ENCODE results near the gene HTR3D.

DNA sequence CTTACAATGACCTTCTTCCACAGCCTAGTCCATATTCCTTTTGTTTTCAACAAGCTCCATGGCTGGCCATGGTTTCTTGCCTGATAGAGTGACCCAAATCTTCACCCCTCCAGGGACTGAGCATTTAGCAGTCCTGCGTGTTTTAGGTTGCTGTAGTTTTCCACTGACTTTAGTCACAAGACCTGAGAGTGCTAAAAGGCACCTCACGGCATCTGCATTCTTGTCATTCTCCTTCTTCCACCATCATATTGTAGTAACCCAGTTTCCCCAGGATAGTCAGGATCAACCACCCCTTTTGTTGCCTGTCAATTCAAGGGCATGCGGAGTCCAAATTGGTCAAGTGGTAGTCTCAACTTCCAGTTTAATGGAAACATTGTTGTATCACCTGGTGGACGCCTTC lies 42.1 kb downstream of the HTR3D start:
- TF ChIP-seq, protein P1, sequence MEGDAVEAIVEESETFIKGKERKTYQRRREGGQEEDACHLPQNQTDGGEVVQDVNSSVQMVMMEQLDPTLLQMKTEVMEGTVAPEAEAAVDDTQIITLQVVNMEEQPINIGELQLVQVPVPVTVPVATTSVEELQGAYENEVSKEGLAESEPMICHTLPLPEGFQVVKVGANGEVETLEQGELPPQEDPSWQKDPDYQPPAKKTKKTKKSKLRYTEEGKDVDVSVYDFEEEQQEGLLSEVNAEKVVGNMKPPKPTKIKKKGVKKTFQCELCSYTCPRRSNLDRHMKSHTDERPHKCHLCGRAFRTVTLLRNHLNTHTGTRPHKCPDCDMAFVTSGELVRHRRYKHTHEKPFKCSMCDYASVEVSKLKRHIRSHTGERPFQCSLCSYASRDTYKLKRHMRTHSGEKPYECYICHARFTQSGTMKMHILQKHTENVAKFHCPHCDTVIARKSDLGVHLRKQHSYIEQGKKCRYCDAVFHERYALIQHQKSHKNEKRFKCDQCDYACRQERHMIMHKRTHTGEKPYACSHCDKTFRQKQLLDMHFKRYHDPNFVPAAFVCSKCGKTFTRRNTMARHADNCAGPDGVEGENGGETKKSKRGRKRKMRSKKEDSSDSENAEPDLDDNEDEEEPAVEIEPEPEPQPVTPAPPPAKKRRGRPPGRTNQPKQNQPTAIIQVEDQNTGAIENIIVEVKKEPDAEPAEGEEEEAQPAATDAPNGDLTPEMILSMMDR (IDR thresholded peaks at IDR 0.05): no peak
- TF ChIP-seq POLR2A (IDR thresholded peaks at IDR 0.05): no peak

Measured in adrenal gland (tissue), 5 donors.